GM12864 (cell line): ENCODE measurements around the gene CD6.

Source experiments
- DNase-seq: peaks from one replicate; pipeline ENCODE4 v3.0.0-alpha.2; 2011; ENCODE audit warnings: low read depth
- H3K4me3 ChIP-seq: 2 replicates; pipeline ENCODE4 v1.5.1; 2011; ENCODE audit warnings: mild to moderate bottlenecking, low read depth, low read length, control low read depth
- CTCF ChIP-seq: IDR thresholded peaks from 2 replicates; pipeline ENCODE4 v1.5.1; 2011; ENCODE audit warnings: low read depth, mild to moderate bottlenecking, moderate library complexity, low read length, control low read depth, inconsistent platforms; ENCODE audit errors: missing control alignments

The CD6 gene

GRCh38 chr11:60971520-60971919, at the start of gene CD6:
Gene CD6, plus strand, starts transcription at chr11:60971680. Its CDS starts 186 bp downstream, at chr11:60971866.
- no peak for TF ChIP-seq CTCF
- no peak for DNase-seq
- no peak within 1 kb of the TSS; the same call in 1 of the 2 replicates for H3K4me3 ChIP-seq

GRCh38 chr11:60921777-60922335, 49.6 kb upstream of the CD6 start:
- no peak for TF ChIP-seq CTCF
- H3K4me3 ChIP-seq, result no peak overlapping the region
- no peak for DNase-seq

GRCh38 chr11:60922906-60923305, 48.6 kb upstream of the CD6 start:
- TF ChIP-seq CTCF, result no peak
- DNase-seq, result no peak
- H3K4me3 ChIP-seq, result no peak overlapping the region

GRCh38 chr11:60923326-60923725, 48.2 kb upstream of the CD6 start:
- no peak for DNase-seq
- no peak overlapping the region for H3K4me3 ChIP-seq

GRCh38 chr11:60923800-60924109, 47.7 kb upstream of the CD6 start:
- TF ChIP-seq CTCF, result no peak
- no peak for DNase-seq
- H3K4me3 ChIP-seq, result peak overlapping the region; percentile 60

More at GRCh38 chr11:60923326-60923725, 48.2 kb upstream of the CD6 start:
- no peak for TF ChIP-seq CTCF

- peak within 1 kb of the TSS; percentile 60 for H3K4me3 ChIP-seq
- TF ChIP-seq CTCF, result no peak
- no peak for DNase-seq
These were observed 47.2 kb upstream of the CD6 start, which contains the start of gene TMEM132A for GRCh38 chr11:60924110-60924905. Gene TMEM132A, plus strand, starts transcription at chr11:60924460. Its CDS starts 174 bp downstream, at chr11:60924634.
